ENCODE data around the gene ELMO1. TPM values are rescaled to one million over a fixed set of nuclear protein-coding genes. Genes with fewer than 3 reads are reported as not detected.

The ELMO1 gene
- total and polyA plus RNA-seq, 2 experiments from 2014 or later: 19.7 to 28.7 TPM

- no peaks in the 10 kb centered on the region for H3K9me2 ChIP-seq (replicated peaks; ENCODE audit: insufficient read depth)
- no peaks in the 10 kb centered on the region for H4K20me1 ChIP-seq (ENCODE audit: insufficient read depth, poor library complexity, severe bottlenecking)
- no peaks in the 10 kb centered on the region for H3K27me3 ChIP-seq
- TF ChIP-seq, protein P1, sequence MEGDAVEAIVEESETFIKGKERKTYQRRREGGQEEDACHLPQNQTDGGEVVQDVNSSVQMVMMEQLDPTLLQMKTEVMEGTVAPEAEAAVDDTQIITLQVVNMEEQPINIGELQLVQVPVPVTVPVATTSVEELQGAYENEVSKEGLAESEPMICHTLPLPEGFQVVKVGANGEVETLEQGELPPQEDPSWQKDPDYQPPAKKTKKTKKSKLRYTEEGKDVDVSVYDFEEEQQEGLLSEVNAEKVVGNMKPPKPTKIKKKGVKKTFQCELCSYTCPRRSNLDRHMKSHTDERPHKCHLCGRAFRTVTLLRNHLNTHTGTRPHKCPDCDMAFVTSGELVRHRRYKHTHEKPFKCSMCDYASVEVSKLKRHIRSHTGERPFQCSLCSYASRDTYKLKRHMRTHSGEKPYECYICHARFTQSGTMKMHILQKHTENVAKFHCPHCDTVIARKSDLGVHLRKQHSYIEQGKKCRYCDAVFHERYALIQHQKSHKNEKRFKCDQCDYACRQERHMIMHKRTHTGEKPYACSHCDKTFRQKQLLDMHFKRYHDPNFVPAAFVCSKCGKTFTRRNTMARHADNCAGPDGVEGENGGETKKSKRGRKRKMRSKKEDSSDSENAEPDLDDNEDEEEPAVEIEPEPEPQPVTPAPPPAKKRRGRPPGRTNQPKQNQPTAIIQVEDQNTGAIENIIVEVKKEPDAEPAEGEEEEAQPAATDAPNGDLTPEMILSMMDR (IDR thresholded peaks at IDR 0.05; ENCODE audit: poor library complexity): no peak
- no peak for TF ChIP-seq EZH2 (IDR thresholded peaks at IDR 0.05; ENCODE audit: borderline replicate concordance)
- no peak for TF ChIP-seq EZH2phosphoT487 (IDR thresholded peaks at IDR 0.05; ENCODE audit: low read depth, severe bottlenecking, unreplicated experiment)
- no peak overlapping the region for H3K4me3 ChIP-seq
- no peaks in the 10 kb centered on the region for H3K4me1 ChIP-seq (ENCODE audit: insufficient read depth)
- 46% methylated on average over 4 of the region's 4 CpGs for WGBS (ENCODE audit: low lambda C conversion rate, missing lambda C conversion rate)
- no peak overlapping the region for H3K27ac ChIP-seq
- no peaks in the 10 kb centered on the region for H3K79me2 ChIP-seq
- DNase-seq (ENCODE audit: low spot score): peak; percentile 47
- no peaks in the 10 kb centered on the region for H3K9me3 ChIP-seq (ENCODE audit: low read depth)
- no peak overlapping the region for H3K4me2 ChIP-seq
- no peak overlapping the region for H2AFZ ChIP-seq
- no peaks in the 10 kb centered on the region for H3K36me3 ChIP-seq (replicated peaks; ENCODE audit: insufficient read depth, low read depth)
Measured at GRCh38 chr7:37081436-37081835, 367.2 kb downstream of the ELMO1 start.

- TF ChIP-seq EZH2phosphoT487 (IDR thresholded peaks at IDR 0.05; ENCODE audit: low read depth, severe bottlenecking, unreplicated experiment): no peak
- TF ChIP-seq EZH2 (IDR thresholded peaks at IDR 0.05; ENCODE audit: borderline replicate concordance): no peak
- TF ChIP-seq, protein P1 (IDR thresholded peaks at IDR 0.05; ENCODE audit: poor library complexity): no peak
- no peak overlapping the region for H2AFZ ChIP-seq
- no peak overlapping the region for H3K4me2 ChIP-seq
- no peaks in the 10 kb centered on the region for H3K4me1 ChIP-seq (ENCODE audit: insufficient read depth)
- H3K36me3 ChIP-seq (replicated peaks; ENCODE audit: insufficient read depth, low read depth): no peaks in the 10 kb centered on the region
- no peaks in the 10 kb centered on the region for H3K79me2 ChIP-seq
- H3K4me3 ChIP-seq: no peak overlapping the region
- no peak overlapping the region for H3K27ac ChIP-seq
- no peaks in the 10 kb centered on the region for H3K27me3 ChIP-seq
- no peaks in the 10 kb centered on the region for H3K9me2 ChIP-seq (replicated peaks; ENCODE audit: insufficient read depth)
- no peak for DNase-seq (ENCODE audit: low spot score)
- WGBS (ENCODE audit: low lambda C conversion rate, missing lambda C conversion rate): 93% methylated on average over 1 of the region's 1 CpG
- H3K9me3 ChIP-seq (ENCODE audit: low read depth): no peaks in the 10 kb centered on the region
- no peaks in the 10 kb centered on the region for H4K20me1 ChIP-seq (ENCODE audit: insufficient read depth, poor library complexity, severe bottlenecking)
Measured at GRCh38 chr7:37079420-37079819, 369.2 kb downstream of the ELMO1 start.

GRCh38 chr7:37076668-37077067, 372.0 kb downstream of the ELMO1 start:
- no peaks in the 10 kb centered on the region for H3K9me2 ChIP-seq (replicated peaks; ENCODE audit: insufficient read depth)
- no peaks in the 10 kb centered on the region for H4K20me1 ChIP-seq (ENCODE audit: insufficient read depth, poor library complexity, severe bottlenecking)
- H3K79me2 ChIP-seq: no peaks in the 10 kb centered on the region
- no peak overlapping the region for H3K27ac ChIP-seq
- no peak overlapping the region for H2AFZ ChIP-seq
- no peak overlapping the region for H3K4me2 ChIP-seq
- no peaks in the 10 kb centered on the region for H3K27me3 ChIP-seq
- no peaks in the 10 kb centered on the region for H3K4me1 ChIP-seq (ENCODE audit: insufficient read depth)
- DNase-seq (ENCODE audit: low spot score): no peak
- no peaks in the 10 kb centered on the region for H3K36me3 ChIP-seq (replicated peaks; ENCODE audit: insufficient read depth, low read depth)
- TF ChIP-seq, protein P1 (IDR thresholded peaks at IDR 0.05; ENCODE audit: poor library complexity): no peak
- no peak for TF ChIP-seq EZH2 (IDR thresholded peaks at IDR 0.05; ENCODE audit: borderline replicate concordance)
- TF ChIP-seq EZH2phosphoT487 (IDR thresholded peaks at IDR 0.05; ENCODE audit: low read depth, severe bottlenecking, unreplicated experiment): no peak
- 93% methylated on average over 5 of the region's 5 CpGs for WGBS (ENCODE audit: low lambda C conversion rate, missing lambda C conversion rate)
- no peak overlapping the region for H3K4me3 ChIP-seq
- H3K9me3 ChIP-seq (ENCODE audit: low read depth): no peaks in the 10 kb centered on the region

DNA sequence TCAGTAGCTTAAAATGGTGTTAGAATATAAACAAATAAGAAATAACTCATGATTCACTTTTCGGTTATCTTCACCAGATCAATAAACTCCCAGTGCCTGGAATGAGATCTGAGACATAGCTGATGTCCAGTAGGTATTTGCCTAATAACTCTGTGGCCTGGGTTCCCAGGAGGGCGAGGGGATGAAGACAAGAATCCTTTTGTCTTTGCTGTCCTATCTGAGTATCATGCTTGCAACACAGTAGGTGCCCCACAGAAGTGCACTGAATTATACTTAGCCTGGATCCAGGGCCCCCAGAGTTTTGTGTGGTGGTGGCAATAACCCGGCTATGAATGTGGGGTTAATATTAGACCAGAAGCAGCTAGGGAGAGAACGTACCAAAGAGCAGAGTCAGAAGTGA, 374.3 kb downstream of the ELMO1 start:
- Histone ChIP-seq H3K27me3 (no peaks in the 10 kb centered on the region), H4K20me1 (ENCODE audit: insufficient read depth, poor library complexity, severe bottlenecking) (no peaks in the 10 kb centered on the region), H3K4me3 (no peak overlapping the region), H2AFZ (no peak overlapping the region), H3K27ac (no peak overlapping the region), H3K4me1 (ENCODE audit: insufficient read depth) (no peaks in the 10 kb centered on the region), H3K4me2 (no peak overlapping the region), H3K9me3 (ENCODE audit: low read depth) (no peaks in the 10 kb centered on the region), H3K36me3 (replicated peaks; ENCODE audit: insufficient read depth, low read depth) (no peaks in the 10 kb centered on the region), H3K9me2 (replicated peaks; ENCODE audit: insufficient read depth) (no peaks in the 10 kb centered on the region), H3K79me2 (no peaks in the 10 kb centered on the region)
- WGBS (ENCODE audit: low lambda C conversion rate, missing lambda C conversion rate): 75% methylated on average over 4 of the region's 4 CpGs
- TF ChIP-seq EZH2 (IDR thresholded peaks at IDR 0.05; ENCODE audit: borderline replicate concordance): no peak
- TF ChIP-seq, protein P1 (IDR thresholded peaks at IDR 0.05; ENCODE audit: poor library complexity): no peak
- no peak for TF ChIP-seq EZH2phosphoT487 (IDR thresholded peaks at IDR 0.05; ENCODE audit: low read depth, severe bottlenecking, unreplicated experiment)
- DNase-seq (ENCODE audit: low spot score): no peak

All from hepatocyte (in vitro differentiated cells).